Neuronal stem cell (in vitro differentiated cells): ENCODE results near the gene OBSCN.

Source experiments
- DNase-seq: peaks from one replicate; pipeline ENCODE4 v3.0.0-alpha.2; 2013; ENCODE audit warnings: low spot score
- H2AFZ ChIP-seq: one replicate; pipeline ENCODE4 v1.6.1; 2013; ENCODE audit warnings: mild to moderate bottlenecking, low read length, inconsistent platforms
- H2AK5ac ChIP-seq: 2 replicates; pipeline ENCODE4 v1.6.1; 2013; ENCODE audit warnings: low read depth, mild to moderate bottlenecking, inconsistent platforms, low read length, moderate library complexity, mixed read lengths
- H2BK120ac ChIP-seq: 2 replicates; pipeline ENCODE4 v1.6.1; 2013; ENCODE audit warnings: low read depth, mild to moderate bottlenecking, inconsistent platforms, low read length, moderate library complexity, mixed read lengths
- H2BK12ac ChIP-seq: one replicate; pipeline ENCODE4 v1.6.1; 2013; ENCODE audit warnings: low read length, inconsistent platforms
- H2BK15ac ChIP-seq: 2 replicates; pipeline ENCODE4 v1.6.1; 2013; ENCODE audit warnings: mild to moderate bottlenecking, low read length, inconsistent platforms, mixed read lengths
- H2BK5ac ChIP-seq: one replicate; pipeline ENCODE4 v1.6.1; 2013; ENCODE audit warnings: inconsistent platforms, mild to moderate bottlenecking, low read length, moderate library complexity
- H3K14ac ChIP-seq: one replicate; pipeline ENCODE4 v1.6.1; 2013; ENCODE audit warnings: low read length, inconsistent platforms
- H3K18ac ChIP-seq: 2 replicates; pipeline ENCODE4 v1.6.1; 2013; ENCODE audit warnings: low read length, inconsistent platforms
- H3K23ac ChIP-seq: 2 replicates; pipeline ENCODE4 v1.6.1; 2013; ENCODE audit warnings: low read depth, mild to moderate bottlenecking, mixed read lengths, low read length, inconsistent platforms; ENCODE audit not compliant: poor library complexity
- H3K27ac ChIP-seq: replicated peaks from 3 replicates; pipeline ENCODE4 v1.5.1; 2013; ENCODE audit warnings: low read length, inconsistent platforms
- H3K27me3 ChIP-seq, 3 experiments: 2 replicates each; pipeline ENCODE4 v1.6.1; 2013; ENCODE audit warnings: low read length in 3 of 3, mild to moderate bottlenecking in 2 of 3, inconsistent platforms in 1 of 3, low read depth in 1 of 3, mixed read lengths in 1 of 3, moderate library complexity in 1 of 3; ENCODE audit not compliant: control insufficient read depth in 3 of 3, insufficient read depth in 3 of 3
- H3K36me3 ChIP-seq, 2 donors: replicated peaks in 1 of 2; 2 replicates each; pipeline ENCODE4 v1.6.1; 2013; ENCODE audit warnings: low read length in 2 of 2; ENCODE audit not compliant: control insufficient read depth in 2 of 2, insufficient read depth in 2 of 2
- H3K4ac ChIP-seq: 2 replicates; pipeline ENCODE4 v1.6.1; 2013; ENCODE audit warnings: inconsistent platforms, mild to moderate bottlenecking, low read length, moderate library complexity
- H3K4me1 ChIP-seq, 2 donors: 1 replicate in 1 of 2; 2 replicates in 1 of 2; pipeline ENCODE4 v1.6.1; 2013; ENCODE audit warnings: low read length in 2 of 2, low read depth in 1 of 2; ENCODE audit not compliant: control insufficient read depth in 2 of 2, insufficient read depth in 1 of 2
- H3K4me2 ChIP-seq: one replicate; pipeline ENCODE4 v1.6.1; 2013; ENCODE audit warnings: mild to moderate bottlenecking, low read length, inconsistent platforms; ENCODE audit not compliant: insufficient read depth, poor library complexity, severe bottlenecking
- H3K4me3 ChIP-seq, 2 donors: 2 replicates each; pipeline ENCODE4 v1.5.1; 2013; ENCODE audit warnings: low read length in 2 of 2, mild to moderate bottlenecking in 2 of 2, inconsistent platforms in 1 of 2, moderate library complexity in 1 of 2
- H3K79me1 ChIP-seq: one replicate; pipeline ENCODE4 v1.6.1; 2013; ENCODE audit warnings: low read depth, mild to moderate bottlenecking, inconsistent platforms, low read length, moderate library complexity
- H3K9ac ChIP-seq: one replicate; pipeline ENCODE4 v1.6.1; 2013; ENCODE audit warnings: mild to moderate bottlenecking, low read depth, low read length, inconsistent platforms; ENCODE audit not compliant: poor library complexity
- H3K9me3 ChIP-seq, 2 donors: replicated peaks in 1 of 2; 2 replicates each; pipeline versions ENCODE3 to v1.6.1; 2013; ENCODE audit warnings: low read length in 2 of 2, mild to moderate bottlenecking in 2 of 2, inconsistent platforms in 1 of 2, low read depth in 1 of 2, mixed read lengths in 1 of 2, moderate library complexity in 1 of 2; ENCODE audit not compliant: control insufficient read depth in 2 of 2, insufficient read depth in 1 of 2
- H4K8ac ChIP-seq: one replicate; pipeline ENCODE4 v1.6.1; 2013; ENCODE audit warnings: low read depth, mild to moderate bottlenecking, inconsistent platforms, low read length, moderate library complexity
- H4K91ac ChIP-seq: one replicate; pipeline ENCODE4 v1.6.1; 2013; ENCODE audit warnings: low read length, low read depth, mild to moderate bottlenecking, inconsistent platforms; ENCODE audit not compliant: poor library complexity
- whole genome bisulfite sequencing, 2 donors: extraction: QIAGEN DNeasy Blood & Tissue Kit; methylation state at CpG; one replicate each; pipeline ENCODE4 v1.1.7; 2013; ENCODE audit warnings: missing lambda C conversion rate in 2 of 2, mixed read lengths in 1 of 2; ENCODE audit not compliant: insufficient read length in 2 of 2, insufficient replicate concordance in 1 of 2; ENCODE audit errors: extremely low coverage in 2 of 2; 5-methylcytosine and 5-hydroxymethylcytosine counted together

OBSCN gene

DNA sequence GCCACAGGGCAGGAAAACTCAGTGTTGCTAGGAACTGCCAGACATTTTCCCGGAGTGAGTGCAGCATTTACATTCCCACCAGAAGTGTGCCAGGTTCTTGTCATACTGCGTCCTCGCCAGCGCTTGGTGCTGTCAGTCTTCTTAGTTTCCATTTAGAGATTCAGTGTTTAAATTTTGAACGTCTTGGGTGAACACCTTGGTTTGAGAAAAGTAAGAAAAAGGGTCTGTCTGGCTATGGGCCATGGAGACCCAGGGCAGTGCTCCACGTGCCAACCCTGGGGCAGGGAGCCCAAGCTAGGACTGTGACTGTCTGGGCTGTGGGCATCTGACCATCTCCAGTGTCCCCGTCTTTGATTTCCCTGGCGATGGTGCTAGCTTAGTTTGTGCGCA, 26.2 kb upstream of the OBSCN start:
- WGBS, 2 donors = no CpG with 5 or more reads among the region's 9 CpGs
- DNase-seq = no peak
- H3K27me3 ChIP-seq = no peaks in the 10 kb centered on the region
- no peak overlapping the region for H3K9ac ChIP-seq
- no peak overlapping the region for H3K27ac ChIP-seq
- H3K4me2 ChIP-seq = no peak overlapping the region
- H4K8ac ChIP-seq = no peak overlapping the region
- H3K4me3 ChIP-seq = no peak overlapping the region
- no peaks in the 10 kb centered on the region for H3K9me3 ChIP-seq
- peaks cover 0 to 1% of the 10 kb centered on the region in 2 donors for H3K4me1 ChIP-seq
- no peak overlapping the region for H2BK120ac ChIP-seq
- no peak overlapping the region for H2BK5ac ChIP-seq
- H2BK12ac ChIP-seq = no peak overlapping the region
- no peak overlapping the region for H3K23ac ChIP-seq
- no peak overlapping the region for H3K18ac ChIP-seq
- H2AK5ac ChIP-seq = no peak overlapping the region
- peaks cover 0 to 10% of the 10 kb centered on the region in 2 donors for H3K36me3 ChIP-seq
- H2AFZ ChIP-seq = no peak overlapping the region
- no peak overlapping the region for H4K91ac ChIP-seq
- no peak overlapping the region for H3K14ac ChIP-seq
- H3K4ac ChIP-seq = no peak overlapping the region
- no peak overlapping the region for H2BK15ac ChIP-seq
- peaks cover 2% of the 10 kb centered on the region for H3K79me1 ChIP-seq

DNA sequence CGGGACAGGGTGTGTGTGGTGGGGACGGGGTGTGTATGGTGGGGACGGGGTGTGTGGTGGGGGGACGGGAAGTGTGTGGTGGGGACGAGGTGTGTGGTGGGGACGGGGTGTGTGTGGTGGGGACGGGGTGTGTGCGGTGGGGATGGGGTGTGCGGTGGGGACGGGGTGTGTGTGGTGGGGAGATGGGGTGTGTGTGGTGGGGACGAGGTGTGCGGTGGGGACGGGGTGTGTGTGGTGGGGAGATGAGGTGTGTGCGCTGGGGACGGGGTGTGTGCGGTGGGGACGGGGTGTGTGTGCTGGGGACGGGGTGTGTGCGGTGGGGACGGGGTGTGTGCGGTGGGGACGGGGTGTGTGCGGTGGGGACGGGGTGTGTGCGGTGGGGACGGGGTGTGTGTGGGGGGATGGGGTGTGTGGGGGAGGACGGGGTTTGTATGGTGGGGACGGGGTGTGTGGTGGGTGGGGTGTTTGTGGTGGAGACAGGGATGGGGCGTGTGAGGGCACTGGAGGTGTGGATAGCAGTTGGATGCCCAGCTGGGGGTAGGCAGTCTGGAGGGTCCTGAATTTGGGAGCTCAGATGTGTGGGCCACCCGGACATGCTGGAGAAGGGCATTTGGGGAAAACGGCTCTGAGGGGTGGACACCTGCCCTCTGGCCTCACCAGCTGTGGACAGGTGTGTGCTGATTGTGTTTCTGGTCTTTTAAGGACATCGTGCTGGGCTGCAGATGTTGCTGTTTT, 25.4 kb upstream of the OBSCN start:
- WGBS, 2 donors = 100% methylated on average over 6 of the region's 32 CpGs; no CpG with 5 or more reads in 1 of the 2 donors
- Histone ChIP-seq H3K27ac (no peak overlapping the region), H3K79me1 (no peaks in the 10 kb centered on the region), H2BK120ac (no peak overlapping the region), H4K8ac (no peak overlapping the region), H3K9me3 (no peaks in the 10 kb centered on the region), H3K18ac (no peak overlapping the region), H2AFZ (no peak overlapping the region), H2BK12ac (no peak overlapping the region), H3K23ac (no peak overlapping the region), H3K4me3 (no peak overlapping the region), H4K91ac (no peak overlapping the region), H3K14ac (no peak overlapping the region), H3K4me2 (no peak overlapping the region), H3K9ac (no peak overlapping the region), H3K4me1 (peaks cover 0 to 1% of the 10 kb centered on the region in 2 donors), H3K36me3 (peaks cover 0 to 5% of the 10 kb centered on the region in 2 donors), H2BK15ac (no peak overlapping the region), H2BK5ac (no peak overlapping the region), H2AK5ac (no peak overlapping the region), H3K4ac (no peak overlapping the region), H3K27me3 (no peaks in the 10 kb centered on the region)
- no peak for DNase-seq

DNA sequence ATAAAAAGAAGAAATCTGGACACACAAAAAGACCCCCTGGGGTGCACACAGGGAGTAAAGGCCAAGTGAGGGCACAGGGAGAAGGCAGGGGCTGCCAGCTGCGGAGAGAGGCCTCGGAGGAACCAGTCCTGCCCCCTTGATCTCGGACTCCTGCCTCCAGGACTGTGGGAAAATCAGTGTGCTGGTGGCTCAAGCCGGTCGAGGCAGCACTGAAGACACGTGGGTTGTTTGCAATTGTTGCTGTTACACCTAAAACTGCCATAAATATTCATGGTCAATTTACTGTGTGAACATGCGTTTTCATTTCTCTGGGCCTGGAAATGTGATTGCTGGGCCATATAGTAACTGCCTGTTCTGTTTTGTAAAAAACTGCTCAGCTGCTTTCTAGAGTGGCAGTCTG, 23.7 kb upstream of the OBSCN start:
- no CpG with 5 or more reads among the region's 7 CpGs for WGBS, 2 donors
- Histone ChIP-seq H3K79me1 (peaks cover 4% of the 10 kb centered on the region), H2AFZ (no peak overlapping the region), H3K4me3 (no peak overlapping the region), H2BK120ac (no peak overlapping the region), H2AK5ac (no peak overlapping the region), H3K9me3 (no peaks in the 10 kb centered on the region), H3K14ac (no peak overlapping the region), H3K18ac (peak overlapping the region; percentile 56), H3K27ac (no peak overlapping the region), H3K4ac (no peak overlapping the region), H3K23ac (no peak overlapping the region), H2BK12ac (no peak overlapping the region), H3K27me3 (no peaks in the 10 kb centered on the region), H2BK15ac (no peak overlapping the region), H4K8ac (no peak overlapping the region), H3K36me3 (no peaks in the 10 kb centered on the region), H3K9ac (no peak overlapping the region), H3K4me2 (no peak overlapping the region), H4K91ac (no peak overlapping the region), H2BK5ac (no peak overlapping the region), H3K4me1 (peaks cover 0 to 1% of the 10 kb centered on the region in 2 donors)
- DNase-seq = no peak

DNA sequence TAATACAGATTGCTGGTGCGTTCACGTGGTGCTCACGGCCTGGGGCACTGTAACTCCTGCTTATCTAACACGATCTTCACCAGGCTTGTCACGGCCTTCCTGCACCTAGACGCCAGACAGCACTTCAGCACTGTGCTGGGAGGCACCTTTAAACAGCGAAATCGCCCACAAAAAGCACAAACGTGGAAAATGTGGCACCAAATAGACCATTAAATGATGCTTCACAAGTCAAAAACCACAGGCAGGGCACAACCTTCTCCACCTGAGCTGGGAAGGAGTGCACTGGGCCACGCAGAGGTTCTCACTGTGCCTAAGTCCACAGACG, 22.2 kb upstream of the OBSCN start:
- no peak overlapping the region for H3K14ac ChIP-seq
- H3K4me2 ChIP-seq = no peak overlapping the region
- no peak overlapping the region for H3K27ac ChIP-seq
- H3K4me1 ChIP-seq = peaks cover 0 to 1% of the 10 kb centered on the region in 2 donors
- DNase-seq = no peak
- no peak overlapping the region for H2AK5ac ChIP-seq
- H3K4ac ChIP-seq = no peak overlapping the region
- no peak overlapping the region for H2AFZ ChIP-seq
- no peak overlapping the region for H2BK5ac ChIP-seq
- no peak overlapping the region for H3K18ac ChIP-seq
- no peak overlapping the region for H2BK15ac ChIP-seq
- no peak overlapping the region for H2BK12ac ChIP-seq
- H2BK120ac ChIP-seq = no peak overlapping the region
- no CpG with 5 or more reads among the region's 11 CpGs for WGBS, 2 donors
- H3K9ac ChIP-seq = no peak overlapping the region
- H4K8ac ChIP-seq = no peak overlapping the region
- peaks cover 4% of the 10 kb centered on the region for H3K79me1 ChIP-seq
- H3K36me3 ChIP-seq = no peaks in the 10 kb centered on the region
- H3K23ac ChIP-seq = no peak overlapping the region
- peak overlapping the region in 1 of 2 donors; percentile 68 for H3K4me3 ChIP-seq
- no peaks in the 10 kb centered on the region for H3K9me3 ChIP-seq
- no peaks in the 10 kb centered on the region for H3K27me3 ChIP-seq
- H4K91ac ChIP-seq = no peak overlapping the region
